Measurements from ENCODE around the gene TSPAN5. TPM values are rescaled to one million over a fixed set of nuclear protein-coding genes. Genes with fewer than 3 reads are reported as not detected.

The TSPAN5 gene
- total RNA-seq, 2 experiments from 2014 or later: 1.8 to 2.8 TPM

DNA sequence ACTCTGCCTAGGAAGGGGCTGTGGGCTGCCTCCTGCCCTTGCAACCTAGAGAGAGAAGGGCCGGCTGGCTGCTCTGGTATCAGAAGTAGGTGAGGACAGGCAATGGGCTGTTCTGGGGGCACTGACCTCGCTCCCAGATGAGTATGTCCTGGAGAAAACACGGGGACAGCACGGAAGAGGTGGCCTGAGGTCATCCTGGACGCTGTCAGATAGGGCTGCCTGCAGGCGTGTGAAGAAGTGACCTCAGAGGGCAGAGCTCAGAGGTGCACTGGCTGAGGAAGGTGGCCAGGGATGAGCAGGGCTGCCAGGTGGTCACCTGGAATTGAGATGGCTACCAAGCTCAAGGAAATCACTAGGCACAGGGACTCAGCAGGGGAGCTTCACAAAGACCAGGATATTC lies 159.6 kb downstream of the TSPAN5 start:
- no peak overlapping the region for H3K4me3 ChIP-seq (ENCODE audit: low read length)
- peaks cover 11% of the 10 kb centered on the region for H3K4me1 Mint-ChIP-seq (ENCODE audit: low read depth)
- no peaks in the 10 kb centered on the region for H3K27me3 Mint-ChIP-seq
- ATAC-seq (ENCODE audit: poor library complexity): no peak
- POLR2A ChIA-PET: no interaction called here
- peaks cover 4% of the 10 kb centered on the region for H3K4me1 ChIP-seq (ENCODE audit: insufficient read depth, low read length)
- H3K9me3 ChIP-seq (ENCODE audit: control insufficient read depth in 1 of 2, insufficient read depth in 1 of 2, low read length in 2 of 2): peaks cover 0 to 4% of the 10 kb centered on the region in 2 experiments
- no peaks in the 10 kb centered on the region for H3K27me3 ChIP-seq (ENCODE audit: control insufficient read depth in 1 of 2, insufficient read depth in 2 of 2, low read length in 2 of 2)
- no peaks in the 10 kb centered on the region for H3K9me3 Mint-ChIP-seq
- TF ChIP-seq, protein P1, sequence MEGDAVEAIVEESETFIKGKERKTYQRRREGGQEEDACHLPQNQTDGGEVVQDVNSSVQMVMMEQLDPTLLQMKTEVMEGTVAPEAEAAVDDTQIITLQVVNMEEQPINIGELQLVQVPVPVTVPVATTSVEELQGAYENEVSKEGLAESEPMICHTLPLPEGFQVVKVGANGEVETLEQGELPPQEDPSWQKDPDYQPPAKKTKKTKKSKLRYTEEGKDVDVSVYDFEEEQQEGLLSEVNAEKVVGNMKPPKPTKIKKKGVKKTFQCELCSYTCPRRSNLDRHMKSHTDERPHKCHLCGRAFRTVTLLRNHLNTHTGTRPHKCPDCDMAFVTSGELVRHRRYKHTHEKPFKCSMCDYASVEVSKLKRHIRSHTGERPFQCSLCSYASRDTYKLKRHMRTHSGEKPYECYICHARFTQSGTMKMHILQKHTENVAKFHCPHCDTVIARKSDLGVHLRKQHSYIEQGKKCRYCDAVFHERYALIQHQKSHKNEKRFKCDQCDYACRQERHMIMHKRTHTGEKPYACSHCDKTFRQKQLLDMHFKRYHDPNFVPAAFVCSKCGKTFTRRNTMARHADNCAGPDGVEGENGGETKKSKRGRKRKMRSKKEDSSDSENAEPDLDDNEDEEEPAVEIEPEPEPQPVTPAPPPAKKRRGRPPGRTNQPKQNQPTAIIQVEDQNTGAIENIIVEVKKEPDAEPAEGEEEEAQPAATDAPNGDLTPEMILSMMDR (IDR thresholded peaks at IDR 0.05): no peak
- no peak overlapping the region for H3K4me3 Mint-ChIP-seq
- intact Hi-C loops (cut with DNase I, micrococcal nuclease): no loop called here
- no peak overlapping the region for H3K27ac ChIP-seq (ENCODE audit: low read depth in 1 of 2, low read length in 2 of 2)
- DNase-seq: no peak
- no peak overlapping the region for H3K27ac Mint-ChIP-seq
- peaks cover 3% of the 10 kb centered on the region for H3K36me3 ChIP-seq (ENCODE audit: insufficient read depth, low read length)
- CTCF ChIA-PET: no interaction called here
- H3K36me3 Mint-ChIP-seq (ENCODE audit: low read depth): no peaks in the 10 kb centered on the region

DNA sequence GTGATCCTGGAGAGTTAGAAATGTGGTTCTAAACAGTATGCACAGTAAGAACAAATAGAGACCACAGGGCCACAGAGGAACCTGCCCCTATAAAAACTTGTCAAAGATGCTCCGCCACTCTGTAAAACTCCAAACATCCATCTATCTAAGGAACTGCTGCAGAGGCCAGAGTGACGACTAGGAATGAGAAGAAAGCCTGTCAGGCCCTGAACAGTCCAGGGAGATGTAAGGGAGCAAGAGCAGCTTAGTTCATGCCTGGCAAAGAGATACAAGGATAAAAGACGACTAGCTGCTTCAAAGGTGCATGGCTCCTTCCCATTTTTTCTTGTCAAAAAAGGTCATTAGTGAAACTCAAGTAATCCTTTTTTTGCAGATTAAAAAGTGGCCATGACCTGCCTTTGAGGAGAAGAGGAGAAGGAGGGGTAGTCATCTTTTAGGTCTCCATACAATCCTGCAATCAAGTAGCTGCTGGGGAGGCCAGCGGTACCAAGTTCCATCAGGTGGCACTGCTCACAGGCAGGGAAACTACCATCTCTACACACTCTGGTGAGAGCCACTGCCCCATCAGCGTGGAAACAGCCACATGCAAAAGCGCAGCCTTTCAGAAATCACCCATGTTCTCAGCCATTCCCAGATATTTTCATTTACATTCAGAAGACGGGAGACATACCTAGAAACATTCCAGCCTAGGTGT lies 162.1 kb downstream of the TSPAN5 start:
- Histone ChIP-seq H3K9me3 (ENCODE audit: control insufficient read depth in 1 of 2, insufficient read depth in 1 of 2, low read length in 2 of 2) (peaks cover 0 to 4% of the 10 kb centered on the region in 2 experiments), H3K27ac (ENCODE audit: low read depth in 1 of 2, low read length in 2 of 2) (no peak overlapping the region), H3K4me3 (ENCODE audit: low read length) (no peak overlapping the region), H3K36me3 (ENCODE audit: insufficient read depth, low read length) (no peaks in the 10 kb centered on the region), H3K27me3 (ENCODE audit: control insufficient read depth in 1 of 2, insufficient read depth in 2 of 2, low read length in 2 of 2) (no peaks in the 10 kb centered on the region), H3K4me1 (ENCODE audit: insufficient read depth, low read length) (peaks cover 4% of the 10 kb centered on the region)
- TF ChIP-seq, protein P1 (IDR thresholded peaks at IDR 0.05): no peak
- ATAC-seq (ENCODE audit: poor library complexity) (no peak), DNase-seq (no peak)
- no peak overlapping the region for H3K27ac Mint-ChIP-seq
- H3K4me1 Mint-ChIP-seq (ENCODE audit: low read depth): peaks cover 11% of the 10 kb centered on the region
- H3K36me3 Mint-ChIP-seq (ENCODE audit: low read depth): no peaks in the 10 kb centered on the region
- H3K4me3 Mint-ChIP-seq: no peak overlapping the region
- CTCF ChIA-PET: no interaction called here
- H3K9me3 Mint-ChIP-seq: no peaks in the 10 kb centered on the region
- no peaks in the 10 kb centered on the region for H3K27me3 Mint-ChIP-seq
- POLR2A ChIA-PET: no interaction called here
- intact Hi-C loops (cut with DNase I, micrococcal nuclease): no loop called here

DNA sequence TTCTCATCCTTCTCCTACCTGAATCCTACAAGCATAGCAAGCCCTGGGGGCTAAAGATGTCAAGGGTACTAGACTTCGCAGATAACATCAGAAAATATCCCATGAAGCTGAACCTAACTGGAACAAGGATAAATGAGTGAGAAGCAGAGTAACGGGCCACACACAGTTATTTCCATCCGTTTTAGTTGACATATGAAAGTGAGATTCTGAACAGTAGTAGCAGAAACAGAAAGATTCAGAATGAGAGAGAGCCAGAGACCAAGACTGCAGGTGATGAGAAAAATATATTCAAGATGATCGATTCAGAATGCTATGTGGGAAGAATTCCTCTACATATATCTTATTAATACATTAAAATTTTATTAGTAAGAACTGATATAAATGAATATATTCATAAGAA lies 165.1 kb downstream of the TSPAN5 start:
- Histone ChIP-seq H3K9me3 (ENCODE audit: control insufficient read depth in 1 of 2, insufficient read depth in 1 of 2, low read length in 2 of 2) (no peaks in the 10 kb centered on the region), H3K4me3 (ENCODE audit: low read length) (no peak overlapping the region), H3K36me3 (ENCODE audit: insufficient read depth, low read length) (no peaks in the 10 kb centered on the region), H3K27ac (ENCODE audit: low read depth in 1 of 2, low read length in 2 of 2) (no peak overlapping the region), H3K4me1 (ENCODE audit: insufficient read depth, low read length) (no peaks in the 10 kb centered on the region), H3K27me3 (ENCODE audit: control insufficient read depth in 1 of 2, insufficient read depth in 2 of 2, low read length in 2 of 2) (no peaks in the 10 kb centered on the region)
- ChIA-PET POLR2A (no interaction called here), CTCF (interaction anchor here (1.1 kb wide), 1 partner anchor 26 kb away, joined by 3 read pairs; no protein-coding TSS in a partner anchor)
- no peak for DNase-seq
- intact Hi-C loops (cut with DNase I, micrococcal nuclease): no loop called here
- Mint-ChIP-seq H3K9me3 (no peaks in the 10 kb centered on the region), H3K27me3 (no peaks in the 10 kb centered on the region), H3K4me1 (ENCODE audit: low read depth) (peaks cover 20% of the 10 kb centered on the region), H3K4me3 (no peak overlapping the region), H3K36me3 (ENCODE audit: low read depth) (no peaks in the 10 kb centered on the region), H3K27ac (no peak overlapping the region)
- TF ChIP-seq, protein P1 (IDR thresholded peaks at IDR 0.05): no peak
- no peak for ATAC-seq (ENCODE audit: poor library complexity)
